ENCODE results near the gene NFRKB. TPM values are rescaled to one million over a fixed set of nuclear protein-coding genes. Genes with fewer than 3 reads are reported as not detected.

NFRKB gene
- polyA plus RNA-seq, 1 donor (not counting 4 experiments of a cell fraction or from before 2014, with no cell fraction given), result 14.4 TPM

GRCh38 chr11:129856036-129856435 is 39.3 kb downstream of the NFRKB start:
- H3K4me1 ChIP-seq (ENCODE audit: control insufficient read depth, extremely low read depth, insufficient read depth, low read length), result peaks cover 37% of the 10 kb centered on the region
- no peaks in the 10 kb centered on the region for H3K9me3 ChIP-seq (ENCODE audit: control insufficient read depth, low read depth, low read length)
- no peaks in the 10 kb centered on the region for H3K27me3 ChIP-seq (ENCODE audit: control insufficient read depth, extremely low read depth, insufficient read depth, low read length)
- no peak overlapping the region for H2AFZ ChIP-seq (ENCODE audit: control insufficient read depth, low read length)
- TF ChIP-seq EZH2 (IDR thresholded peaks at IDR 0.05; ENCODE audit: low read length) (no peak), CTCF (optimal IDR thresholded peaks at IDR 0.05 in 1 of 3, IDR thresholded peaks at IDR 0.05 in 1 of 3, conservative IDR thresholded peaks at IDR 0.05 in 1 of 3; ENCODE audit: extremely low read depth in 1 of 3, insufficient read depth in 2 of 3, low read length in 3 of 3) (no peak)
- no peaks in the 10 kb centered on the region for H4K20me1 ChIP-seq (ENCODE audit: control insufficient read depth, extremely low read depth, insufficient read depth, low read length)
- H3K9ac ChIP-seq (ENCODE audit: control insufficient read depth, extremely low read depth, insufficient read depth, low read length), result no peak overlapping the region
- FAIRE-seq (no peak), DNase-seq (ENCODE audit: low read depth, low spot score) (no peak)
- no peaks in the 10 kb centered on the region for H3K79me2 ChIP-seq (ENCODE audit: control insufficient read depth, insufficient read depth, low read length)
- no peak overlapping the region for H3K4me3 ChIP-seq (ENCODE audit: control insufficient read depth in 2 of 3, extremely low read depth in 1 of 3, insufficient read depth in 2 of 3, low read depth in 1 of 3, low read length in 3 of 3)
- no peak overlapping the region for H3K4me2 ChIP-seq (ENCODE audit: control insufficient read depth, extremely low read depth, insufficient read depth, low read depth, low read length)
- H3K36me3 ChIP-seq (ENCODE audit: control insufficient read depth in 2 of 2, extremely low read depth in 1 of 2, insufficient read depth in 2 of 2, low read length in 2 of 2), result peaks cover 6 to 16% of the 10 kb centered on the region in 2 experiments
- no peaks in the 10 kb centered on the region for H3K9me1 ChIP-seq (ENCODE audit: control insufficient read depth, extremely low read depth, insufficient read depth, low read length)
- no peak overlapping the region for H3K27ac ChIP-seq (ENCODE audit: control insufficient read depth, insufficient read depth, low read length)
- dilution Hi-C loops (cut with MboI; ENCODE audit: extremely low pct_ligation_motif_present, low sequenced_read_pairs), result no loop called here

DNA sequence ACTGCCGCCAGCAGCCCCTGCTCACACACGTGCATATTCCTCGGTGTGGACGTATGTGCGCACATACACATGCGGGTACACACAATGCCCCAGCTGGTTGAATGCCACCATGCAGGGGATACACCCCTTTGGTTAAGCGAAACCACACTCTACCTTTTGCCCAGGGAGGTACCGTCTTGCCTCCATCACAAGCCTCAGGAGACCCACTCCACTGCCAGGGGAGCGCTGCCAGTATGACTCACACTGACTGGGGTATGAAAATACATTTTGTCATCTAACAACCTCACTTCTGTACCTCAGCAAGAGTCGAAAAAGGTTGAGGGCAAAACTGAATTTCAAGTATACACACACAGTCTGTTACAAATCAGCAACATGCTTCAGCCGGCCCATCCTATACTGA is 40.3 kb downstream of the NFRKB start:
- H3K4me2 ChIP-seq (ENCODE audit: control insufficient read depth, extremely low read depth, insufficient read depth, low read depth, low read length), result peak overlapping the region; percentile 80
- no peaks in the 10 kb centered on the region for H4K20me1 ChIP-seq (ENCODE audit: control insufficient read depth, extremely low read depth, insufficient read depth, low read length)
- no peak overlapping the region for H3K4me3 ChIP-seq (ENCODE audit: control insufficient read depth in 2 of 3, extremely low read depth in 1 of 3, insufficient read depth in 2 of 3, low read depth in 1 of 3, low read length in 3 of 3)
- FAIRE-seq (peak; percentile 84), DNase-seq (ENCODE audit: low read depth, low spot score) (no peak)
- no peaks in the 10 kb centered on the region for H3K79me2 ChIP-seq (ENCODE audit: control insufficient read depth, insufficient read depth, low read length)
- H3K9ac ChIP-seq (ENCODE audit: control insufficient read depth, extremely low read depth, insufficient read depth, low read length), result peak overlapping the region; percentile 70
- TF ChIP-seq EZH2 (IDR thresholded peaks at IDR 0.05; ENCODE audit: low read length) (no peak), CTCF (optimal IDR thresholded peaks at IDR 0.05 in 1 of 3, IDR thresholded peaks at IDR 0.05 in 1 of 3, conservative IDR thresholded peaks at IDR 0.05 in 1 of 3; ENCODE audit: extremely low read depth in 1 of 3, insufficient read depth in 2 of 3, low read length in 3 of 3) (no peak)
- peaks cover 6 to 16% of the 10 kb centered on the region in 2 experiments for H3K36me3 ChIP-seq (ENCODE audit: control insufficient read depth in 2 of 2, extremely low read depth in 1 of 2, insufficient read depth in 2 of 2, low read length in 2 of 2)
- no peaks in the 10 kb centered on the region for H3K27me3 ChIP-seq (ENCODE audit: control insufficient read depth, extremely low read depth, insufficient read depth, low read length)
- dilution Hi-C loops (cut with MboI; ENCODE audit: extremely low pct_ligation_motif_present, low sequenced_read_pairs), result no loop called here
- H3K9me1 ChIP-seq (ENCODE audit: control insufficient read depth, extremely low read depth, insufficient read depth, low read length), result no peaks in the 10 kb centered on the region
- H3K9me3 ChIP-seq (ENCODE audit: control insufficient read depth, low read depth, low read length), result no peaks in the 10 kb centered on the region
- no peak overlapping the region for H2AFZ ChIP-seq (ENCODE audit: control insufficient read depth, low read length)
- H3K4me1 ChIP-seq (ENCODE audit: control insufficient read depth, extremely low read depth, insufficient read depth, low read length), result peaks cover 31% of the 10 kb centered on the region
- H3K27ac ChIP-seq (ENCODE audit: control insufficient read depth, insufficient read depth, low read length), result peak overlapping the region; percentile 96
